Neuronal stem cell (in vitro differentiated cells): ENCODE measurements around the gene PML.
A peak's percentile ranks its signal among the peaks of the same experiment; 100 is the strongest.

ENCODE experiments used
- DNase-seq: peaks from one replicate; pipeline ENCODE4 v3.0.0-alpha.2; 2013; ENCODE audit warnings: low spot score
- H2AFZ ChIP-seq: one replicate; pipeline ENCODE4 v1.6.1; 2013; ENCODE audit warnings: mild to moderate bottlenecking, low read length, inconsistent platforms
- H2AK5ac ChIP-seq: 2 replicates; pipeline ENCODE4 v1.6.1; 2013; ENCODE audit warnings: low read depth, mild to moderate bottlenecking, inconsistent platforms, low read length, moderate library complexity, mixed read lengths
- H2BK120ac ChIP-seq: 2 replicates; pipeline ENCODE4 v1.6.1; 2013; ENCODE audit warnings: low read depth, mild to moderate bottlenecking, inconsistent platforms, low read length, moderate library complexity, mixed read lengths
- H2BK12ac ChIP-seq: one replicate; pipeline ENCODE4 v1.6.1; 2013; ENCODE audit warnings: low read length, inconsistent platforms
- H2BK15ac ChIP-seq: 2 replicates; pipeline ENCODE4 v1.6.1; 2013; ENCODE audit warnings: mild to moderate bottlenecking, low read length, inconsistent platforms, mixed read lengths
- H2BK5ac ChIP-seq: one replicate; pipeline ENCODE4 v1.6.1; 2013; ENCODE audit warnings: inconsistent platforms, mild to moderate bottlenecking, low read length, moderate library complexity
- H3K14ac ChIP-seq: one replicate; pipeline ENCODE4 v1.6.1; 2013; ENCODE audit warnings: low read length, inconsistent platforms
- H3K18ac ChIP-seq: 2 replicates; pipeline ENCODE4 v1.6.1; 2013; ENCODE audit warnings: low read length, inconsistent platforms
- H3K23ac ChIP-seq: 2 replicates; pipeline ENCODE4 v1.6.1; 2013; ENCODE audit warnings: low read depth, mild to moderate bottlenecking, mixed read lengths, low read length, inconsistent platforms; ENCODE audit not compliant: poor library complexity
- H3K27ac ChIP-seq: replicated peaks from 3 replicates; pipeline ENCODE4 v1.5.1; 2013; ENCODE audit warnings: low read length, inconsistent platforms
- H3K27me3 ChIP-seq, 3 experiments: 2 replicates each; pipeline ENCODE4 v1.6.1; 2013; ENCODE audit warnings: low read length in 3 of 3, mild to moderate bottlenecking in 2 of 3, inconsistent platforms in 1 of 3, low read depth in 1 of 3, mixed read lengths in 1 of 3, moderate library complexity in 1 of 3; ENCODE audit not compliant: control insufficient read depth in 3 of 3, insufficient read depth in 3 of 3
- H3K36me3 ChIP-seq, 2 donors: replicated peaks in 1 of 2; 2 replicates each; pipeline ENCODE4 v1.6.1; 2013; ENCODE audit warnings: low read length in 2 of 2; ENCODE audit not compliant: control insufficient read depth in 2 of 2, insufficient read depth in 2 of 2
- H3K4ac ChIP-seq: 2 replicates; pipeline ENCODE4 v1.6.1; 2013; ENCODE audit warnings: inconsistent platforms, mild to moderate bottlenecking, low read length, moderate library complexity
- H3K4me1 ChIP-seq, 2 donors: 1 replicate in 1 of 2; 2 replicates in 1 of 2; pipeline ENCODE4 v1.6.1; 2013; ENCODE audit warnings: low read length in 2 of 2, low read depth in 1 of 2; ENCODE audit not compliant: control insufficient read depth in 2 of 2, insufficient read depth in 1 of 2
- H3K4me2 ChIP-seq: one replicate; pipeline ENCODE4 v1.6.1; 2013; ENCODE audit warnings: mild to moderate bottlenecking, low read length, inconsistent platforms; ENCODE audit not compliant: insufficient read depth, poor library complexity, severe bottlenecking
- H3K4me3 ChIP-seq, 2 donors: 2 replicates each; pipeline ENCODE4 v1.5.1; 2013; ENCODE audit warnings: low read length in 2 of 2, mild to moderate bottlenecking in 2 of 2, inconsistent platforms in 1 of 2, moderate library complexity in 1 of 2
- H3K79me1 ChIP-seq: one replicate; pipeline ENCODE4 v1.6.1; 2013; ENCODE audit warnings: low read depth, mild to moderate bottlenecking, inconsistent platforms, low read length, moderate library complexity
- H3K9ac ChIP-seq: one replicate; pipeline ENCODE4 v1.6.1; 2013; ENCODE audit warnings: mild to moderate bottlenecking, low read depth, low read length, inconsistent platforms; ENCODE audit not compliant: poor library complexity
- H3K9me3 ChIP-seq, 2 donors: replicated peaks in 1 of 2; 2 replicates each; pipeline versions ENCODE3 to v1.6.1; 2013; ENCODE audit warnings: low read length in 2 of 2, mild to moderate bottlenecking in 2 of 2, inconsistent platforms in 1 of 2, low read depth in 1 of 2, mixed read lengths in 1 of 2, moderate library complexity in 1 of 2; ENCODE audit not compliant: control insufficient read depth in 2 of 2, insufficient read depth in 1 of 2
- H4K8ac ChIP-seq: one replicate; pipeline ENCODE4 v1.6.1; 2013; ENCODE audit warnings: low read depth, mild to moderate bottlenecking, inconsistent platforms, low read length, moderate library complexity
- H4K91ac ChIP-seq: one replicate; pipeline ENCODE4 v1.6.1; 2013; ENCODE audit warnings: low read length, low read depth, mild to moderate bottlenecking, inconsistent platforms; ENCODE audit not compliant: poor library complexity
- WGBS, 2 donors: extraction: QIAGEN DNeasy Blood & Tissue Kit; methylation state at CpG; one replicate each; pipeline ENCODE4 v1.1.7; 2013; ENCODE audit warnings: missing lambda C conversion rate in 2 of 2, mixed read lengths in 1 of 2; ENCODE audit not compliant: insufficient read length in 2 of 2, insufficient replicate concordance in 1 of 2; ENCODE audit errors: extremely low coverage in 2 of 2; 5-methylcytosine and 5-hydroxymethylcytosine counted together

The PML gene

GRCh38 chr15:73990250-73991005 lies 4.1 kb upstream of the PML start:
- H3K4me1 ChIP-seq = peaks cover 13 to 15% of the 10 kb centered on the region in 2 donors
- no peak overlapping the region for H3K4me3 ChIP-seq
- no peaks in the 10 kb centered on the region for H3K27me3 ChIP-seq
- no peaks in the 10 kb centered on the region for H3K9me3 ChIP-seq
- H3K4ac ChIP-seq = no peak overlapping the region
- no CpG with 5 or more reads among the region's 9 CpGs for WGBS, 2 donors
- DNase-seq = no peak
- no peak overlapping the region for H2BK12ac ChIP-seq
- H2BK15ac ChIP-seq = no peak overlapping the region
- no peak overlapping the region for H3K23ac ChIP-seq
- H3K14ac ChIP-seq = no peak overlapping the region
- peak overlapping the region; percentile 9 for H3K9ac ChIP-seq
- no peak overlapping the region for H3K27ac ChIP-seq
- no peak overlapping the region for H4K8ac ChIP-seq
- no peaks in the 10 kb centered on the region for H3K36me3 ChIP-seq
- no peak overlapping the region for H4K91ac ChIP-seq
- no peak overlapping the region for H2AK5ac ChIP-seq
- H2BK5ac ChIP-seq = no peak overlapping the region
- no peak overlapping the region for H2BK120ac ChIP-seq
- no peak overlapping the region for H2AFZ ChIP-seq
- no peak overlapping the region for H3K18ac ChIP-seq
- H3K79me1 ChIP-seq = peaks cover 5% of the 10 kb centered on the region
- H3K4me2 ChIP-seq = no peak overlapping the region

GRCh38 chr15:73991260-73991659 lies 3.3 kb upstream of the PML start:
- WGBS, 2 donors = no CpG with 5 or more reads among the region's 5 CpGs
- no peak overlapping the region for H3K4me2 ChIP-seq
- no peak overlapping the region for H3K27ac ChIP-seq
- no peak overlapping the region for H2AK5ac ChIP-seq
- no peak overlapping the region for H3K23ac ChIP-seq
- no peaks in the 10 kb centered on the region for H3K27me3 ChIP-seq
- H3K36me3 ChIP-seq = no peaks in the 10 kb centered on the region
- no peak overlapping the region for H3K18ac ChIP-seq
- peaks cover 5% of the 10 kb centered on the region for H3K79me1 ChIP-seq
- H3K9ac ChIP-seq = peak overlapping the region; percentile 9
- H2BK120ac ChIP-seq = no peak overlapping the region
- H4K91ac ChIP-seq = no peak overlapping the region
- no peaks in the 10 kb centered on the region for H3K9me3 ChIP-seq
- no peak overlapping the region for H2BK15ac ChIP-seq
- no peak overlapping the region for H3K14ac ChIP-seq
- H3K4me1 ChIP-seq = peaks cover 11 to 16% of the 10 kb centered on the region in 2 donors
- peak overlapping the region in 1 of 2 donors; percentile 67 for H3K4me3 ChIP-seq
- H4K8ac ChIP-seq = no peak overlapping the region
- DNase-seq = no peak
- no peak overlapping the region for H2BK5ac ChIP-seq
- H3K4ac ChIP-seq = no peak overlapping the region
- H2BK12ac ChIP-seq = no peak overlapping the region
- peak overlapping the region; percentile 28 for H2AFZ ChIP-seq

GRCh38 chr15:73991726-73992593 lies 2.6 kb upstream of the PML start, which contains the start of gene STOML1:
STOML1 (minus strand) TSS chr15:73992295; CDS start chr15:73992223, 72 bp downstream.
- peak within 1 kb of the TSS; percentile 68 for H3K9ac ChIP-seq
- peaks cover 10 to 16% of the 10 kb centered on the region in 2 donors for H3K4me1 ChIP-seq
- H4K8ac ChIP-seq = no peak within 1 kb of the TSS
- peak within 1 kb of the TSS; percentile 84 for H3K4me2 ChIP-seq
- no peak within 1 kb of the TSS for H2BK120ac ChIP-seq
- DNase-seq = peak; percentile 95
- no peak within 1 kb of the TSS for H2BK15ac ChIP-seq
- H2AFZ ChIP-seq = peak within 1 kb of the TSS; percentile 90
- H3K9me3 ChIP-seq = no peaks in the 10 kb centered on the region
- no peak within 1 kb of the TSS for H2BK12ac ChIP-seq
- H3K23ac ChIP-seq = peak within 1 kb of the TSS; percentile 34
- no peak within 1 kb of the TSS for H4K91ac ChIP-seq
- no peak within 1 kb of the TSS for H3K14ac ChIP-seq
- H2AK5ac ChIP-seq = no peak within 1 kb of the TSS
- no peak within 1 kb of the TSS for H3K18ac ChIP-seq
- no peaks in the 10 kb centered on the region for H3K27me3 ChIP-seq
- no peaks in the 10 kb centered on the region for H3K36me3 ChIP-seq
- H2BK5ac ChIP-seq = no peak within 1 kb of the TSS
- peaks cover 5% of the 10 kb centered on the region for H3K79me1 ChIP-seq
- H3K4me3 ChIP-seq = peak within 1 kb of the TSS; percentile 67 to 85
- no peak within 1 kb of the TSS for H3K27ac ChIP-seq
- no CpG with 5 or more reads among the region's 72 CpGs for WGBS, 2 donors
- H3K4ac ChIP-seq = no peak within 1 kb of the TSS

GRCh38 chr15:73992594-73992898 lies 2.0 kb upstream of the PML start:
- Histone ChIP-seq H2BK5ac (no peak overlapping the region), H3K4ac (no peak overlapping the region), H3K27me3 (no peaks in the 10 kb centered on the region), H3K9ac (no peak overlapping the region), H3K4me3 (peak overlapping the region in 1 of 2 donors; percentile 67), H2AFZ (peak overlapping the region; percentile 90), H4K8ac (no peak overlapping the region), H3K4me1 (peaks cover 10 to 16% of the 10 kb centered on the region in 2 donors), H3K36me3 (peaks cover 0 to 4% of the 10 kb centered on the region in 2 donors), H3K79me1 (peaks cover 5% of the 10 kb centered on the region), H3K27ac (no peak overlapping the region), H3K14ac (no peak overlapping the region), H3K9me3 (no peaks in the 10 kb centered on the region), H2BK15ac (no peak overlapping the region), H2AK5ac (no peak overlapping the region), H3K4me2 (no peak overlapping the region), H3K18ac (no peak overlapping the region), H2BK120ac (no peak overlapping the region), H3K23ac (no peak overlapping the region), H2BK12ac (no peak overlapping the region), H4K91ac (no peak overlapping the region)
- DNase-seq = no peak
- no CpG with 5 or more reads among the region's 5 CpGs for WGBS, 2 donors
